OCI-LY1 (cell line): ENCODE results near the gene ASPG.

Source experiments
- H2AFZ ChIP-seq: fragments of 200-600 bp; sonication (generic), shearing (Covaris generic); 2 replicates; pipeline ENCODE4 v1.6.0; 2014; ENCODE audit warnings: antibody characterized with exemption, mild to moderate bottlenecking, low read length
- H3F3A ChIP-seq: fragments of 200-600 bp; sonication (generic), shearing (Covaris generic); 2 replicates; pipeline ENCODE4 v1.6.0; 2014; ENCODE audit warnings: mild to moderate bottlenecking, antibody characterized with exemption, low read length, moderate library complexity; ENCODE audit not compliant: insufficient read depth
- H3K27ac ChIP-seq: fragments of 200-600 bp; sonication (generic); 2 replicates; pipeline ENCODE4 v1.5.1; 2014; ENCODE audit warnings: low read length, mixed run types, mild to moderate bottlenecking, low read depth; ENCODE audit not compliant: poor library complexity, severe bottlenecking
- H3K27me3 ChIP-seq: fragments of 200-600 bp; sonication (generic); 2 replicates; pipeline ENCODE4 v1.6.0; 2014; ENCODE audit warnings: antibody characterized with exemption, mild to moderate bottlenecking, low read length, moderate library complexity; ENCODE audit not compliant: insufficient read depth
- H3K36me3 ChIP-seq: fragments of 200-600 bp; sonication (generic); 2 replicates; pipeline ENCODE4 v1.6.1; 2014; ENCODE audit warnings: mild to moderate bottlenecking, antibody characterized with exemption, low read length, moderate library complexity, mixed read lengths; ENCODE audit not compliant: insufficient read depth
- H3K4me1 ChIP-seq: fragments of 200-600 bp; sonication (generic); 2 replicates; pipeline ENCODE4 v1.5.1; 2014; ENCODE audit warnings: mild to moderate bottlenecking, low read length, moderate library complexity; ENCODE audit not compliant: insufficient read depth, severe bottlenecking
- H3K4me2 ChIP-seq: fragments of 200-600 bp; sonication (generic), shearing (Covaris generic); 2 replicates; pipeline ENCODE4 v1.6.1; 2014; ENCODE audit warnings: low read length
- H3K4me3 ChIP-seq: fragments of 200-600 bp; sonication (generic); 2 replicates; pipeline ENCODE4 v1.5.1; 2014; ENCODE audit warnings: low read length, low read depth, mild to moderate bottlenecking, mixed read lengths; ENCODE audit not compliant: poor library complexity, severe bottlenecking
- H3K79me2 ChIP-seq: fragments of 200-600 bp; shearing (Covaris generic); 2 replicates; pipeline ENCODE4 v1.6.1; 2016; ENCODE audit warnings: mixed run types, low read length, mixed read lengths; ENCODE audit not compliant: insufficient read depth
- H3K9ac ChIP-seq: fragments of 200-600 bp; sonication (generic), shearing (Covaris generic); 2 replicates; pipeline ENCODE4 v1.6.1; 2014; ENCODE audit warnings: mild to moderate bottlenecking, low read length, mixed read lengths
- H3K9me2 ChIP-seq: fragments of 200-600 bp; sonication (generic), shearing (Covaris generic); 2 replicates; pipeline ENCODE4 v1.6.1; 2014; ENCODE audit warnings: low read depth, mild to moderate bottlenecking, low read length, mixed read lengths
- H3K9me3 ChIP-seq: fragments of 200-600 bp; shearing (Covaris generic); 2 replicates; pipeline ENCODE4 v1.6.1; 2014; ENCODE audit warnings: low read length, mixed read lengths
- H4K20me1 ChIP-seq: fragments of 200-600 bp; sonication (generic), shearing (Covaris generic); 2 replicates; pipeline ENCODE4 v1.6.0; 2016; ENCODE audit warnings: mild to moderate bottlenecking, low read length; ENCODE audit not compliant: insufficient read depth
- CTCF ChIP-seq: fragments of 200-600 bp; sonication (generic), shearing (Covaris generic); IDR thresholded peaks from 2 replicates; pipeline ENCODE4 v1.5.1; 2017; ENCODE audit warnings: mild to moderate bottlenecking, antibody characterized with exemption, low read length, moderate library complexity, mixed read lengths
- EZH2 ChIP-seq: fragments of 200-600 bp; sonication (generic), shearing (Covaris generic); IDR thresholded peaks from 2 replicates; pipeline ENCODE4 v1.8.0; 2017; ENCODE audit warnings: borderline replicate concordance, mixed run types, mild to moderate bottlenecking, antibody characterized with exemption, low read length, moderate library complexity, mixed read lengths

ASPG gene

GRCh38 chr14:104163541-104163940, 78.0 kb downstream of the ASPG start:
- Histone ChIP-seq H3K27ac (no peak overlapping the region), H3K9me2 (no peaks in the 10 kb centered on the region), H3K9me3 (no peaks in the 10 kb centered on the region), H3K4me2 (no peak overlapping the region), H3F3A (no peaks in the 10 kb centered on the region), H2AFZ (no peak overlapping the region), H3K27me3 (no peaks in the 10 kb centered on the region; the same call in 1 of the 2 replicates), H3K79me2 (no peaks in the 10 kb centered on the region), H3K9ac (no peak overlapping the region), H3K4me1 (no peaks in the 10 kb centered on the region), H4K20me1 (no peaks in the 10 kb centered on the region), H3K4me3 (no peak overlapping the region), H3K36me3 (no peaks in the 10 kb centered on the region)
- TF ChIP-seq EZH2 (no peak), CTCF (no peak)

GRCh38 chr14:104164041-104164440, 78.5 kb downstream of the ASPG start:
- H3K4me2 ChIP-seq = no peak overlapping the region
- no peaks in the 10 kb centered on the region for H3K36me3 ChIP-seq
- no peaks in the 10 kb centered on the region for H3K4me1 ChIP-seq
- no peaks in the 10 kb centered on the region for H3K9me2 ChIP-seq
- H3K4me3 ChIP-seq = no peak overlapping the region
- TF ChIP-seq CTCF = no peak
- H3K27ac ChIP-seq = no peak overlapping the region
- H3F3A ChIP-seq = no peaks in the 10 kb centered on the region
- no peak overlapping the region for H3K9ac ChIP-seq
- H4K20me1 ChIP-seq = no peaks in the 10 kb centered on the region
- H3K27me3 ChIP-seq = no peaks in the 10 kb centered on the region; the same call in 1 of the 2 replicates
- H3K9me3 ChIP-seq = no peaks in the 10 kb centered on the region
- H2AFZ ChIP-seq = no peak overlapping the region
- no peaks in the 10 kb centered on the region for H3K79me2 ChIP-seq

DNA sequence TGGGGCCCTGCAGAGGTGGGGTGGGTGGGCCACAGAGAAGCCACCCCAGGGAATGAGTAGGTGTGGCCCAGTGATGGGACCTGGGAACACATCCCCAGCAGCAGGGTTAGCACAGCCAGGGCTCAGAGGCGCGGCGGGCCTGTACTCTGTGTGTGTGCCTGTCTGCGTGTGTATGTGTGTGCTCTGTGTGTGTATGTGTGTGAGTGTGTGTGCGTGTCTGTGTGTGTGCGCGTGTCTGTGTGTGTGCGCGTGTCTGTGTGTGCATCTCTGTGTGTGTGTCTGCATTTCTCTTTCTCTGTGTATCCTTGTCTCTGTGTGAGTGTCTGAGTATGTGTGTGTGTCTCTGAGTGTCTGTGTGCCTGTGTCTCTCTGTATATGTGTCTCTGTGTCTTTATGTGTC, 79.0 kb downstream of the ASPG start:
- Histone ChIP-seq H3K79me2 (no peaks in the 10 kb centered on the region), H3K27me3 (no peaks in the 10 kb centered on the region; the same call in 1 of the 2 replicates), H3K36me3 (no peaks in the 10 kb centered on the region), H3F3A (no peaks in the 10 kb centered on the region), H3K4me2 (no peak overlapping the region), H3K4me1 (no peaks in the 10 kb centered on the region), H3K9me2 (no peaks in the 10 kb centered on the region), H3K4me3 (no peak overlapping the region), H4K20me1 (no peaks in the 10 kb centered on the region), H3K9me3 (no peaks in the 10 kb centered on the region), H3K9ac (no peak overlapping the region), H3K27ac (no peak overlapping the region), H2AFZ (no peak overlapping the region)
- TF ChIP-seq CTCF (no peak), EZH2 (no peak)
